Spleen (tissue), 11 donors: ENCODE measurements around the gene FAM83C. TPM values are rescaled to one million over a fixed set of nuclear protein-coding genes. Genes with fewer than 3 reads are reported as not detected.
"Not testable (repeated sequence)": the region's sequence is repeated elsewhere in the genome, so short reads cannot be mapped to it uniquely, and the experiment has no call there.

Source experiments
- DNase-seq: peaks from one replicate; pipeline ENCODE4 v3.0.0-alpha.2; 2020
- H3K27ac ChIP-seq, 8 donors: fragments of 200-600 bp; sonication (generic) in 7 of 8; 1 replicate in 4 of 8; 2 replicates in 4 of 8; pipeline versions ENCODE4 v1.5.0 to v1.8.0; 2016 to 2021; ENCODE audit warnings: inconsistent platforms in 4 of 8, mild to moderate bottlenecking in 4 of 8, moderate library complexity in 1 of 8
- H3K27me3 ChIP-seq, 7 donors: fragments of 200-600 bp; sonication (generic) in 6 of 7; replicated peaks in 1 of 7; 1 replicate in 4 of 7; 2 replicates in 3 of 7; pipeline versions ENCODE4 v1.5.0 to v1.8.0; 2016 to 2021; ENCODE audit warnings: inconsistent platforms in 3 of 7, mild to moderate bottlenecking in 1 of 7
- H3K36me3 ChIP-seq, 6 donors: fragments of 200-600 bp; sonication (generic) in 5 of 6; 1 replicate in 4 of 6; 2 replicates in 2 of 6; pipeline versions ENCODE4 v1.5.0 to v1.8.0; 2016 to 2021; ENCODE audit warnings: inconsistent platforms in 2 of 6
- H3K4me1 ChIP-seq, 6 donors: fragments of 200-600 bp; sonication (generic) in 5 of 6; 1 replicate in 3 of 6; 2 replicates in 3 of 6; pipeline versions ENCODE4 v1.5.0 to v1.8.0; 2016 to 2021; ENCODE audit warnings: inconsistent platforms in 3 of 6
- H3K4me3 ChIP-seq, 8 donors: fragments of 200-600 bp; sonication (generic) in 7 of 8; 1 replicate in 4 of 8; 2 replicates in 4 of 8; pipeline versions ENCODE4 v1.5.0 to v1.8.0; 2016 to 2021; ENCODE audit warnings: inconsistent platforms in 4 of 8, mild to moderate bottlenecking in 4 of 8, moderate library complexity in 2 of 8
- H3K9me3 ChIP-seq, 8 donors: fragments of 200-600 bp; sonication (generic) in 7 of 8; 1 replicate in 4 of 8; 2 replicates in 4 of 8; pipeline versions ENCODE4 v1.5.0 to v1.8.0; 2016 to 2021; ENCODE audit warnings: inconsistent platforms in 4 of 8
- POLR2A ChIP-seq, 3 donors: fragments of 450-650 bp; IDR thresholded peaks; one replicate each; pipeline ENCODE4 v1.5.1; 2017; ENCODE audit warnings: antibody characterized with exemption in 3 of 3, mild to moderate bottlenecking in 1 of 3
- POLR2AphosphoS5 ChIP-seq, 3 donors: sonication (generic); formaldehyde crosslinking; IDR thresholded peaks; one replicate each; pipeline ENCODE4 v1.5.1; 2017; ENCODE audit warnings: antibody characterized with exemption in 3 of 3
- WGBS, 5 donors: extraction: QIAGEN DNeasy Blood & Tissue Kit in 3 of 5; methylation state at CpG; one replicate each; pipeline versions ENCODE4 v1.1.5 to v1.1.7; 2013 to 2018; 5-methylcytosine and 5-hydroxymethylcytosine counted together
- intact Hi-C: fragments of 100-400 bp; cut with DNase I; formaldehyde crosslinking; loops from one replicate; pipeline ENCODE4 v1.15.0; 2023; ENCODE audit warnings: low total_unique reads
- polyA plus RNA-seq, 3 donors: library from polyadenylated mRNA; stranded (reverse); fragments of 200-250 nt; gene quantifications; one replicate each; pipeline ENCODE4 v1.2.1, GENCODE V29; 2013
- total RNA-seq, 7 donors: library from RNA; depleted of rRNA in 3 of 7; stranded (reverse); fragments of >200 nt in 3 of 7; fragmentation: NEBNext Ultra II Directional in 4 of 7; extraction: Animal tissue kit (Norgen Biotek cat#: 25700) in 4 of 7; gene quantifications; one replicate each; pipeline versions ENCODE4 v1.1.0 to v1.2.1, GENCODE V29; 2016 to 2021
- TF ChIP-seq, protein P1 (sequence below), 11 experiments: fragments of 200-600 bp in 7 of 11; fragments of 450-650 bp in 4 of 11; sonication (generic) in 4 of 11; IDR thresholded peaks in 8 of 11; conservative IDR thresholded peaks in 3 of 11; 1 replicate in 7 of 11; 2 replicates in 4 of 11; pipeline versions ENCODE4 v1.4.0 to v1.8.0; 2016 to 2021; ENCODE audit warnings: antibody characterized with exemption in 11 of 11, inconsistent platforms in 4 of 11, mild to moderate bottlenecking in 1 of 11
- donor health status: healthy with polysubstance abuse.
- donor health status: DM: no; HTN: no; CAD: no; lungs with moderate emphysema.
- donor health status: DM: no; HTN: no; CAD: no.
- donor health status: Bipolar disorder and iron deficiency.
- donor health status: healthy.
- donor health status: DM: no; HTN: no; CAD: no.
- donor health status: DM: yes; HTN: yes; CAD: no.

FAM83C gene
- total and polyA plus RNA-seq, 10 donors: not detected

DNA sequence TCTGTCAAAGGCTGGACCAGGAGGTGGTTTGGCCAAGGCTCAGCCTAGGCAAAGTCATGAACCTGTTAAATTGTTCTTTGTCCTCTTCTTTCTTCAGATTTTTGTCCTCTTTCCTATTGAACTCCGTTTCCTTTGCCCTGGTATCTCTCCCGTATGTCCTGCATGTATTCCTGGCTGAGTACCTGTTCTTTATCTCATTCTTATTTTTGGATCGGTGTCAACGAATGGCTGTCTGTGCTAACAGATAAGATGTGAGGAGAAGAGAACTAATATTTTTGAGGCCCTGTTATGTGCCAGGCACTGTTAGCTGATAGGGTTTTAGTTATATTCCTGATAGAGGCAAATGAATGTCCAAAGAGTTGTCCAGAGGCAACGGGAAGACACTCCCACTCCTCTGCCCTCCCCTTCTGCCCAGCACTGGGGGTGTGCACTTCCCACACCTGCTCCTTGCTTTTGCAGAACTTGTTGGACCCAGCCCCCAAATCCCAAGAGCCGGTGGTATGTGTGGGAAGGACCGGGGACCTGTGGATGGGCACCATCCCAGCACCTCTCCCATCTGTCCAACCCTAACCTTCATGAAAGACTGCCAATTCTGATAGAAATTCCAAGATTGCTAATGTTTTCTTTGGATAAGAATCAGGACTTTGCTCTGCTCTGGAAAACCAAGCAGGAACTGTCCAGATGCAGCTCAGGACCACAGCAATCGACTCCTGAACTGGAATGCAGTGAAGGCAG is 34.9 kb downstream of the FAM83C start:
- Histone ChIP-seq H3K4me3 (no peak overlapping the region), H3K36me3 (peaks cover 0 to 63% (median 3%) of the 10 kb centered on the region in 6 donors), H3K27me3 (no peaks in the 10 kb centered on the region), H3K4me1 (peaks cover 0 to 3% (median 2%) of the 10 kb centered on the region in 6 donors), H3K27ac (no peak overlapping the region), H3K9me3 (no peaks in the 10 kb centered on the region)
- no peak for DNase-seq
- whole genome bisulfite sequencing, 5 donors: 82 to 90% (median 87%) methylated on average over 8 of the region's 8 CpGs
- intact Hi-C loops: no loop called here
- TF ChIP-seq, protein P1, sequence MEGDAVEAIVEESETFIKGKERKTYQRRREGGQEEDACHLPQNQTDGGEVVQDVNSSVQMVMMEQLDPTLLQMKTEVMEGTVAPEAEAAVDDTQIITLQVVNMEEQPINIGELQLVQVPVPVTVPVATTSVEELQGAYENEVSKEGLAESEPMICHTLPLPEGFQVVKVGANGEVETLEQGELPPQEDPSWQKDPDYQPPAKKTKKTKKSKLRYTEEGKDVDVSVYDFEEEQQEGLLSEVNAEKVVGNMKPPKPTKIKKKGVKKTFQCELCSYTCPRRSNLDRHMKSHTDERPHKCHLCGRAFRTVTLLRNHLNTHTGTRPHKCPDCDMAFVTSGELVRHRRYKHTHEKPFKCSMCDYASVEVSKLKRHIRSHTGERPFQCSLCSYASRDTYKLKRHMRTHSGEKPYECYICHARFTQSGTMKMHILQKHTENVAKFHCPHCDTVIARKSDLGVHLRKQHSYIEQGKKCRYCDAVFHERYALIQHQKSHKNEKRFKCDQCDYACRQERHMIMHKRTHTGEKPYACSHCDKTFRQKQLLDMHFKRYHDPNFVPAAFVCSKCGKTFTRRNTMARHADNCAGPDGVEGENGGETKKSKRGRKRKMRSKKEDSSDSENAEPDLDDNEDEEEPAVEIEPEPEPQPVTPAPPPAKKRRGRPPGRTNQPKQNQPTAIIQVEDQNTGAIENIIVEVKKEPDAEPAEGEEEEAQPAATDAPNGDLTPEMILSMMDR (IDR thresholded peaks at IDR 0.05 in 8 of 11, conservative IDR thresholded peaks at IDR 0.05 in 3 of 11): no peak
- TF ChIP-seq POLR2AphosphoS5 (IDR thresholded peaks at IDR 0.05) (no peak), POLR2A (IDR thresholded peaks at IDR 0.05) (no peak)

DNA sequence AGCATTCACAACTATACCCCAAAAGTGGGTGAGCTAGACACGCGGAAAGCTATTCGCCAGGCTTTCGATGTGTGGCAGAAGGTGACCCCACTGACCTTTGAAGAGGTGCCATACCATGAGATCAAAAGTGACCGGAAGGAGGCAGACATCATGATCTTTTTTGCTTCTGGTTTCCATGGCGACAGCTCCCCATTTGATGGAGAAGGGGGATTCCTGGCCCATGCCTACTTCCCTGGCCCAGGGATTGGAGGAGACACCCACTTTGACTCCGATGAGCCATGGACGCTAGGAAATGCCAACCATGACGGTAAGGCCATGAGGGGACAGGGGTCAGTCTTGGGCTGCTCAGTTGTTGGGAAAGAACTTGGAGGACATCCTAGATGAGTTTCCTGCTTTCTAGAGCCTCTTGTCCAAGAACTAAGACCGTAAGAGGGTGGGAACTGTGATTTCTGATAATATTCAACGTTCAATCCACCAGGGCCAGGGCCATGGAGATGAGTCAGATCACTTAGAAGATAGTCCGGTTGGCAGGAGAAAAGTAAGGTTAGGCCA is 37.7 kb downstream of the FAM83C start:
- Histone ChIP-seq H3K27ac (no peak overlapping the region), H3K36me3 (peaks cover 0 to 38% (median 0%) of the 10 kb centered on the region in 6 donors), H3K4me1 (peaks cover 4 to 27% (median 24%) of the 10 kb centered on the region in 6 donors), H3K4me3 (no peak overlapping the region), H3K27me3 (no peaks in the 10 kb centered on the region), H3K9me3 (no peaks in the 10 kb centered on the region)
- no peak for DNase-seq
- no peak for TF ChIP-seq POLR2A (IDR thresholded peaks at IDR 0.05)
- TF ChIP-seq, protein P1 (IDR thresholded peaks at IDR 0.05 in 8 of 11, conservative IDR thresholded peaks at IDR 0.05 in 3 of 11): no peak
- TF ChIP-seq POLR2AphosphoS5 (IDR thresholded peaks at IDR 0.05): no peak
- intact Hi-C loops: no loop called here
- 91 to 94% (median 94%) methylated on average over 12 of the region's 12 CpGs for WGBS, 5 donors

GRCh38 chr20:35253010-35253409 is 39.2 kb downstream of the FAM83C start:
- Histone ChIP-seq H3K4me3 (no peak overlapping the region), H3K4me1 (peaks cover 4 to 27% (median 24%) of the 10 kb centered on the region in 6 donors), H3K27me3 (no peaks in the 10 kb centered on the region), H3K27ac (peak overlapping the region in 4 of 8 donors; percentile 28 to 80 (median 72)), H3K36me3 (peaks cover 0 to 27% (median 0%) of the 10 kb centered on the region in 6 donors), H3K9me3 (no peaks in the 10 kb centered on the region)
- no peak for DNase-seq
- TF ChIP-seq, protein P1 (IDR thresholded peaks at IDR 0.05 in 8 of 11, conservative IDR thresholded peaks at IDR 0.05 in 3 of 11): no peak
- no peak for TF ChIP-seq POLR2AphosphoS5 (IDR thresholded peaks at IDR 0.05)
- TF ChIP-seq POLR2A (IDR thresholded peaks at IDR 0.05): no peak
- intact Hi-C loops: no loop called here
- 66 to 92% (median 85%) methylated on average over 3 of the region's 3 CpGs for WGBS, 5 donors

DNA sequence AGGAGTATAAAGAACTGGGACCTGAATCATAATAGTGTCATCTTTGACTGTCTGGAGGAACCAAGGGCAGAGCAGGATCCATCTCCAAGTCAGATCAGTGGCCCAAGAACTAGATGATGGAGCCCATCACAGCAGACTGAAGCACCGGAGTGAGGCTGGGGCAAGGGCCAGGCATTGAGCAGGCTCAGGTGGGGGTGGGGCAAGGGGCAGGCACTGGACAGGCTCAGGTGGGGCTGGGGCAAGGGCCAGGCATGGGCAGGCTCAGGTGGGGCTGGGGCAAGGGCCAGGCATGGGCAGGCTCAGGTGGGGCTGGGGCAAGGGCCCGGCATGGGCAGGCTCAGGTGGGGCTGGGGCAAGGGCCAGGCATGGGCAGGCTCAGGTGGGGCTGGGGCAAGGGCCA is 39.6 kb downstream of the FAM83C start:
- DNase-seq, intact Hi-C loops: not testable (repeated sequence)
- peak overlapping the region in 6 of 8 donors; percentile 28 to 80 (median 58) for H3K27ac ChIP-seq

More for the DNA sequence above, 39.6 kb downstream of the FAM83C start:
- Histone ChIP-seq H3K4me1 (peaks cover 4 to 27% (median 24%) of the 10 kb centered on the region in 6 donors), H3K36me3 (peaks cover 0 to 24% (median 0%) of the 10 kb centered on the region in 6 donors)
- H3K9me3 ChIP-seq, H3K27me3 ChIP-seq, H3K4me3 ChIP-seq: not testable (repeated sequence)
- WGBS, 5 donors: 98 to 100% (median 100%) methylated on average over 1 to 2 of the region's 2 CpGs
